Thoracic aorta (tissue), 2 donors: Measurements from ENCODE around the gene KIN. TPM values are rescaled to one million over a fixed set of nuclear protein-coding genes. Genes with fewer than 3 reads are reported as not detected.
"Not testable (repeated sequence)": the region's sequence is repeated elsewhere in the genome, so short reads cannot be mapped to it uniquely, and the experiment has no call there.

Experiments
- ATAC-seq: fragments of 150-250 bp; one replicate; pipeline ENCODE4 v1.8.0; 2017; ENCODE audit warnings: low read depth; ENCODE audit not compliant: insufficient number of reproducible peaks, low FRiP score
- DNase-seq: peaks from one replicate; pipeline ENCODE4 v3.0.0-alpha.2; 2020; ENCODE audit warnings: low spot score
- H3K27ac ChIP-seq, 2 donors: fragments of 200-600 bp; sonication (generic); 1 replicate in 1 of 2; 2 replicates in 1 of 2; pipeline ENCODE4 v1.5.1; 2016; ENCODE audit warnings: mild to moderate bottlenecking in 2 of 2, moderate library complexity in 2 of 2
- H3K27me3 ChIP-seq: fragments of 200-600 bp; sonication (generic); replicated peaks from 2 replicates; pipeline ENCODE4 v1.6.0; 2016; ENCODE audit warnings: mild to moderate bottlenecking; ENCODE audit not compliant: insufficient read depth
- H3K36me3 ChIP-seq: fragments of 200-600 bp; sonication (generic); one replicate; pipeline ENCODE4 v1.5.1; 2016
- H3K4me1 ChIP-seq, 2 donors: fragments of 200-600 bp; sonication (generic); 1 replicate in 1 of 2; 2 replicates in 1 of 2; pipeline versions ENCODE4 v1.5.1 to v1.6.0; 2016; ENCODE audit warnings: low read depth in 2 of 2, mild to moderate bottlenecking in 1 of 2; ENCODE audit not compliant: control insufficient read depth in 1 of 2
- H3K4me3 ChIP-seq: fragments of 200-600 bp; sonication (generic); 2 replicates; pipeline ENCODE4 v1.5.1; 2016; ENCODE audit warnings: mild to moderate bottlenecking
- H3K9me3 ChIP-seq: fragments of 200-600 bp; sonication (generic); 2 replicates; pipeline ENCODE4 v1.5.1; 2016
- CTCF ChIP-seq: fragments of 200-600 bp; sonication (generic); IDR thresholded peaks from one replicate; pipeline ENCODE4 v1.5.1; 2019; ENCODE audit warnings: antibody characterized with exemption
- total RNA-seq, 2 donors: library from RNA; depleted of rRNA; stranded (reverse); fragments of >200 nt; gene quantifications; one replicate each; pipeline versions ENCODE4 v1.1.0 to v1.2.3, GENCODE V29; 2016

The KIN gene
- total RNA-seq, 2 donors from 2014 or later, result 2.8 to 14.6 TPM

GRCh38 chr10:7715515-7715914, 72.3 kb downstream of the KIN start:
- no peak overlapping the region for H3K4me3 ChIP-seq
- no peak overlapping the region for H3K27ac ChIP-seq
- no peak for DNase-seq
- H3K9me3 ChIP-seq, result no peaks in the 10 kb centered on the region
- no peak for ATAC-seq
- TF ChIP-seq CTCF, result no peak
- H3K36me3 ChIP-seq, result no peaks in the 10 kb centered on the region
- H3K4me1 ChIP-seq, result no peaks in the 10 kb centered on the region
- no peaks in the 10 kb centered on the region for H3K27me3 ChIP-seq

DNA sequence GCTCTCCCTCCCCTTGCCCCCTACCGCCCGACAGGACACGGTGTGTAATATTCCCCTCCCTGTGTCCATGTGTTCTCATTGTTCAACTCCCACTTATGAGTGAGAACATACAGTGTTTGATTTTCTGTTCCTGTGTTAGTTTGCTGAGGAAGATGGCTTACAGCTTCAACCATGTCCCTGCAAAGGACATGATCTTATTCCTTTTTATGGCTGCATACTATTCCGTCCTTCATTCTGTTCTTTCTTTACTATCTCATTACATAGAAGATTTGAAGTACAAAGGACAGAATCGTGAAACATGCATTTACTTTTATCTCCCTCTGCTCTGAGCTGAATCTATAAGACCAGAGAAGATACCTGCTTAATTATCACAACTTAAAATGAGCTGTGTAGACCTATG, 76.7 kb downstream of the KIN start:
- not testable (repeated sequence) for DNase-seq, H3K36me3 ChIP-seq, H3K4me1 ChIP-seq, H3K27me3 ChIP-seq, H3K9me3 ChIP-seq, H3K4me3 ChIP-seq, ATAC-seq, H3K27ac ChIP-seq

- Histone ChIP-seq H3K27me3 (no peaks in the 10 kb centered on the region), H3K9me3 (no peaks in the 10 kb centered on the region), H3K4me3 (no peak overlapping the region), H3K36me3 (no peaks in the 10 kb centered on the region), H3K4me1 (no peaks in the 10 kb centered on the region), H3K27ac (no peak overlapping the region)
- ATAC-seq (no peak), DNase-seq (no peak)
- no peak for TF ChIP-seq CTCF
Measured at GRCh38 chr10:7710446-7710845, 77.3 kb downstream of the KIN start.

GRCh38 chr10:7708832-7709231, 79.0 kb downstream of the KIN start:
- no peak for TF ChIP-seq CTCF
- Histone ChIP-seq H3K36me3 (no peaks in the 10 kb centered on the region), H3K4me3 (no peak overlapping the region), H3K9me3 (no peaks in the 10 kb centered on the region), H3K27ac (no peak overlapping the region), H3K4me1 (no peaks in the 10 kb centered on the region), H3K27me3 (no peaks in the 10 kb centered on the region)
- DNase-seq, result no peak
- no peak for ATAC-seq

DNA sequence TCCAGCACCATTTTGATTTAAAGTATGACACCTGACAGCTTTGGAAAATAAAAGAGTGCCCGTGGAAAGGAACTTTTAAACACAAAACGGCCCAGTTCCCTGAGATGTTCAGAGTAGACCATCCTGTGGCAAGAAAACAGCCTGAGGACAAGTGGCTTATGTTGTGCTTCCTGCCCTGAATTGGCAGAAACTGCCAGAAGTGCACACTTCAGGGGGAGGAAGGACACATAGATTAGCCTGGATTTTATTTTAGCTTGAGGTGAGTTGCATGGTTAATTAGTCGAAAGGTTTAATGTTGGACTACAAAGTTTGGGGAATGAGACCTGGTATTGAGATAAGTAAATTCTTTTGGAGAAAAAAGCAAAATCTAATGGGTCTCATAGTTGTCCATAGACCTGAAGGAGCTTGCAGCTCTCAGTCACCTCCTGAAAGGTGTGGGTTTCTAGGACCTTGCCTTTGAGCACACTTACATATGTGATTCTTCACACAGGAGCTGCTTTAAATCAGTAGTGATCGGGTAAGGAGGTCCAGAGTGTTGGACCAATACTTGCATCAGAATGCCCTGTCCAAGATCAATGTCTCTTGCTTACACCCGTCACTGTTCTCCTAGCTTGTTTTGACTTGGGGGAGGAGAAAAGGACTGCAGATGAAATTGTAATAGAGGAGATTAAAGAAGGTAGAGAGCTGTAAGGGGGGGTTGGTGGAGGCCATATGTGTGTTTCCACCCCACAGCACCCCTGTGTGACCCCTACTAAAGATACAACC, 79.8 kb downstream of the KIN start:
- H3K4me1 ChIP-seq, result peaks cover 0 to 3% of the 10 kb centered on the region in 2 donors
- no peak overlapping the region for H3K4me3 ChIP-seq
- no peaks in the 10 kb centered on the region for H3K9me3 ChIP-seq
- no peaks in the 10 kb centered on the region for H3K36me3 ChIP-seq
- ATAC-seq (no peak), DNase-seq (no peak)
- no peaks in the 10 kb centered on the region for H3K27me3 ChIP-seq
- H3K27ac ChIP-seq, result no peak overlapping the region
- no peak for TF ChIP-seq CTCF

DNA sequence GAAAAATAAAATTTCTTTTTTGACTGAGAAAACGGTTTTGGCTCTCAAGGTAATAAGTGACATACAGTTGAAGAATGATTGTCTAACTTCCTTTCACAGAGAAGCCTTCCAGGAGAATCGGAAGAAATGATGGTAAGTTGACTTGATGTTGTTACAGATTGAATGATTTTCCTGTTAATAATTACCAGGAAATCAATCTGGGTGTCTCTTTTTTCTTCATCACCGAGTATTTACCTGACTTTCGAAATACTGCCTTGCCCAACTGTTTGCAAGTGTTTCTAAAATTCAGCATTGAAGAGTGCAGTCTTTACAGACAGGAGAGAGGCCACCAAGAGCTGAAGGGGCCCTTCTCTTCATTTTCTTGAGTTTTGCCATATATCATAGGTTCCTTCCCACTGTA, 80.7 kb downstream of the KIN start:
- ATAC-seq, result no peak
- no peak for DNase-seq
- Histone ChIP-seq H3K27ac (no peak overlapping the region), H3K27me3 (no peaks in the 10 kb centered on the region), H3K4me1 (peaks cover 0 to 3% of the 10 kb centered on the region in 2 donors), H3K9me3 (no peaks in the 10 kb centered on the region), H3K36me3 (no peaks in the 10 kb centered on the region), H3K4me3 (no peak overlapping the region)
- TF ChIP-seq CTCF, result no peak
